Hematopoietic multipotent progenitor cell treated with erythropoietin and hydrocortisone succinate and interleukin-3 and kit ligand, for 8 days (in vitro differentiated cells): Measurements from ENCODE around the gene SLC39A11.
"Not testable (repeated sequence)": the region's sequence is repeated elsewhere in the genome, so short reads cannot be mapped to it uniquely, and the experiment has no call there.

ENCODE experiments used
- DNase-seq: peaks from one replicate; pipeline ENCODE4 v3.0.0-alpha.2; 2015

Gene SLC39A11

GRCh38 chr17:72822358-72823023 is 270.0 kb downstream of the SLC39A11 start:
- no peak for DNase-seq

- DNase-seq, result no peak
Observed at GRCh38 chr17:72816406-72816805, 276.1 kb downstream of the SLC39A11 start.

- no peak for DNase-seq
Observed at GRCh38 chr17:72813481-72813880, 279.0 kb downstream of the SLC39A11 start.

DNA sequence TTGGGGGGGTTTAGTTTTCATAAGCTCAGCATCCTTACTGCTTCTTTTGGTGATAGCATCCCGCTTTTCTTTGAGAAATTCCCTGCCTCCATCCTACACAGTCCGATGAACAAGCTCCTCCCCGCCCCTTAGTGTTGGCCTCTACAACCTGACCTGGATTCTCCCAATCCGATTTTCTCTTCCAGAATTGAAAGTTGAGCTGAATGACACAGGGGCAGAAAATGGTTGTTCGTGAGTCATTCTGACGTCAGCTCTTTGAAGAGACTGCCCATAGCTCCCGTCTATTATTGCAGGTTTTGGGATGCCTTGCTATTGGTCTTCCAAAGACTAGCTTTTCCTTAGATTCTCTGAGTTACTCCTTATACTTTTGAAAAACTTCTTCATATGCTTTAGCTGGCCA is 279.7 kb downstream of the SLC39A11 start:
- DNase-seq, result no peak

GRCh38 chr17:72811976-72812687 is 280.4 kb downstream of the SLC39A11 start:
- DNase-seq, result no peak

DNA sequence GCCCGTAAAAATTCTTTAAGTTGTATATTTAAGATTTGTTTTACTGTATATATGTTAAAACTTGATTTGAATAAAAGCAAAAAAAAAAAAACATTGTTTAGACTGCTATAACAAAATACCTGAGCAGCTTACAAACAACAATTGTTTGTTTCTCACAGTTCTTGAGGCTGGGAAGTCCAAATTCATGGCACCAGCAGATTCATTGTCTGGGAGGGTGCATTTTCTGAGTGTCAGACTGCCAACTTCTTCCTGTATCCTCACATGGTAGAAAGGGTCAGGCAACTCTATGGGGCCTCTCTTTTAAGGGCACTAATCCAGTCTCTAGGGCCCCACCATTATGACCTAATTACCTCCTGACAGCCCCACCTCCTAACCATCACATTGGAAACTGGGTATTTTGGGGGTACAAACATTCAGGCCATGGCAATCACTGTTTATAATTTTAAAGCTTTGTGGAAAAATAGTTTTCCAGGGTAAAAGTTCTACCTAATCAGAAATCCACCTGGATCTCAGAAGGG is 281.4 kb downstream of the SLC39A11 start:
- no peak for DNase-seq

DNA sequence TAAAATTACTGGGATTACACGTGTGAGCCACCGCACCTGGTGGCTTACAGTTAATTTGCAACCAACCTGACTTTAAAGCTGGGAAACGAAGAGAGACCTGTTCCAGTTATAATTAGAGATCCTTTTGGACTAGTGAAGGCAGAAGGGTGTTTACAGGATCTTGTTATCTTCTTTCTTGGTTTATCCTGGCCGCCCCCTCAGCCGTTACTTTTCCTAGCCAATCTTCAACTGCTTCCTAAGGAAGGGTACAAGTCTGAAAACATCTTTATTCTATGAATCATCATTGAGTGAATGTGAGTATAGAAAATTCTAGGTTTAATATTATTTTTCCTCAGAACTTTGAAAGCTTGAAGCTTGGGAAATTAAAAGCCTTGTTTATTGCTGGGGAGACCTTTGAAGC is 286.5 kb downstream of the SLC39A11 start:
- DNase-seq, result no peak

GRCh38 chr17:72804949-72805707 is 287.4 kb downstream of the SLC39A11 start:
- no peak for DNase-seq

- no peak for DNase-seq
Observed at GRCh38 chr17:72802726-72803125, 289.8 kb downstream of the SLC39A11 start.

DNA sequence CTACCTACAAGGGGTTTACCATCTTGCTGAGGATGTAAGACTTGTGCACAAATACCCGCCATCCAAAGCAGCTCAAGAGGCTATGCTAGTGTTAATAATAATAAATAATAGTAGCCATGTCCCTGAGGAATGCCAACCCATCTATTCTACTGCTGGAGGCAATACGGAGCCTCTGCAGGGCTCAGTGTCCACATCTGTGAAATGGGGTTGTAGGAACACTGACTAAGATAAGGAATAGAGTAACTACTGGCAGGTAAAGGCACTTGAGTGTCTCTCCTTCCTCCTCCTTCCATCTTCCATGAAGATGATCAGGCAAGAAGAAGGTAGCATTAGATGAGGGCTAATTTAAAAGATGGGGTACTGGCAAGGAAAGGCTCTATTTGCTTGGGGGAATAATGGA is 295.3 kb downstream of the SLC39A11 start:
- DNase-seq, result no peak

GRCh38 chr17:72795941-72796340 is 296.5 kb downstream of the SLC39A11 start:
- no peak for DNase-seq

GRCh38 chr17:72794152-72794551 is 298.3 kb downstream of the SLC39A11 start:
- no peak for DNase-seq

GRCh38 chr17:72792771-72793170 is 299.7 kb downstream of the SLC39A11 start:
- no peak for DNase-seq

DNA sequence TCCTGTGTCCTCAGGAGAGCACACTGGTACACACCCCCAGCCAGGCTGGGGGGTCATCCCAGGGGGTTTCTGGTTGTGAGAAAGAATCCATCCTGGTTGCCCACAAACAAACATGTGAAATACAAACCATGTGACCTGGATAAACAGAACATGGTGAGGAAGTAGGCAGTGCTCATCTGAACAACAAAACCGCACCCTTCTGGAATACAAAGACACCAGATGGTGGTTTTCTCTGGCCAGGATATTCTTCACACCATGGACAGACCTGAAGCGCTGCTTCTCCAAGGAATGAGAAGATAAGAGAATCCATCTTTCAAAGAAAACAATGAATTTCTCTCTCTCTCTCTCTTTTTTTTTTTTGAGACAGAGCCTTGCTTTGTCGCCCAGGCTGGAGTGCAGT is 302.3 kb downstream of the SLC39A11 start:
- DNase-seq, result no peak

GRCh38 chr17:72789711-72790110 is 302.8 kb downstream of the SLC39A11 start:
- DNase-seq, result no peak

DNA sequence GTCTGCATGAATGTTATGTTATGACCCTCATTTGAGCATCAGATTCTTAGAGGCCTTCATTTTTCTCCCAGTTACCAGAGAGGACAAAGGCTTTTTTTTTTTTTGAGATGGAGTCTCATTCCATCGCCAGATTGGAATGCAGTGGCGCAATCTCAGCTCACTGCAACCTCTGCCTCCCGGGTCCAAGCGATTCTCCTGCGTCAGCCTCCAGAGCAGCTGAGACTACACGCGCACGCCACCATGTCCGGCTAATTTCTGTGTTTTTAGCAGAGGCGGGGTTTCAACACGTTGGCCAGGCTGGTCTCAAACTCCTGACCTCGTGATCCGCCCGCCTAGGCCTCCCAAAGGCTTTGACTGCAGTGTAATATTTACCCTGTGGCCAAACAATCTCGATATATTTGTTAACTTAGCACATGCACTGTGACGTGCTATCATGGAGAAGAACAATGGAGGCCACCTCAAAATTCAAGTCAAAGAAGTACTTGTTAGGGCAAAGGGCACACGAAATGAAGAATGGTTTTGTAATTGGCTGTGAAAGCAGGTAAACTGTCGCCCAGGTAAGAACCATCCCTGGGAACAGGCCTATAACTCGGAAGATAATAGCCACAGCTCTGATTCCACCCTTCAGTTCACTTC is 303.4 kb downstream of the SLC39A11 start:
- DNase-seq, result no peak

GRCh38 chr17:72786209-72786608 is 306.3 kb downstream of the SLC39A11 start:
- DNase-seq, result no peak

- no peak for DNase-seq
Observed at GRCh38 chr17:72782985-72783701, 309.3 kb downstream of the SLC39A11 start.

- not testable (repeated sequence) for DNase-seq
Observed at GRCh38 chr17:72782437-72782836, 310.1 kb downstream of the SLC39A11 start.

- peak; percentile 50 for DNase-seq
Observed at GRCh38 chr17:72778169-72779151, 314.0 kb downstream of the SLC39A11 start.

- no peak for DNase-seq
Observed at GRCh38 chr17:72775919-72776318, 316.6 kb downstream of the SLC39A11 start.
